DMS 273 treated with DMSO at 0.1 percent for 48 hours (cell line): Measurements from ENCODE around the gene ZMYND8.

ENCODE experiments used
- DNase-seq: peaks from one replicate; lab custom pipeline; 2025; lab: John Stamatoyannopoulos, UW

ZMYND8 gene

GRCh38 chr20:47332381-47333206, 23.9 kb downstream of the ZMYND8 start:
- no peak for DNase-seq

- DNase-seq: no peak
Observed at GRCh38 chr20:47330933-47331708, 25.4 kb downstream of the ZMYND8 start.

GRCh38 chr20:47330071-47330470, 26.4 kb downstream of the ZMYND8 start:
- no peak for DNase-seq

- no peak for DNase-seq
Observed at GRCh38 chr20:47328129-47328528, 28.4 kb downstream of the ZMYND8 start.

GRCh38 chr20:47327711-47328110, 28.8 kb downstream of the ZMYND8 start:
- no peak for DNase-seq

- no peak for DNase-seq
Observed at GRCh38 chr20:47326658-47327268, 29.7 kb downstream of the ZMYND8 start.

- DNase-seq: no peak
Observed at GRCh38 chr20:47325242-47325641, 31.3 kb downstream of the ZMYND8 start.

- DNase-seq: no peak
Observed at GRCh38 chr20:47320990-47321805, 35.3 kb downstream of the ZMYND8 start.

GRCh38 chr20:47319517-47320252, 36.8 kb downstream of the ZMYND8 start:
- no peak for DNase-seq

- DNase-seq: no peak
Observed at GRCh38 chr20:47318586-47319516, 37.6 kb downstream of the ZMYND8 start.

GRCh38 chr20:47318027-47318585, 38.4 kb downstream of the ZMYND8 start:
- DNase-seq: no peak

- DNase-seq: no peak
Observed at GRCh38 chr20:47317127-47317895, 39.2 kb downstream of the ZMYND8 start.

- no peak for DNase-seq
Observed at GRCh38 chr20:47316776-47317126, 39.7 kb downstream of the ZMYND8 start.

- DNase-seq: no peak
Observed at GRCh38 chr20:47315339-47316056, 41.0 kb downstream of the ZMYND8 start.

- no peak for DNase-seq
Observed at GRCh38 chr20:47314647-47315338, 41.7 kb downstream of the ZMYND8 start.

GRCh38 chr20:47311967-47312681, 44.4 kb downstream of the ZMYND8 start:
- DNase-seq: no peak

- DNase-seq: no peak
Observed at GRCh38 chr20:47311211-47311610, 45.3 kb downstream of the ZMYND8 start.
